ENCODE results near the gene PKHD1.

DNA sequence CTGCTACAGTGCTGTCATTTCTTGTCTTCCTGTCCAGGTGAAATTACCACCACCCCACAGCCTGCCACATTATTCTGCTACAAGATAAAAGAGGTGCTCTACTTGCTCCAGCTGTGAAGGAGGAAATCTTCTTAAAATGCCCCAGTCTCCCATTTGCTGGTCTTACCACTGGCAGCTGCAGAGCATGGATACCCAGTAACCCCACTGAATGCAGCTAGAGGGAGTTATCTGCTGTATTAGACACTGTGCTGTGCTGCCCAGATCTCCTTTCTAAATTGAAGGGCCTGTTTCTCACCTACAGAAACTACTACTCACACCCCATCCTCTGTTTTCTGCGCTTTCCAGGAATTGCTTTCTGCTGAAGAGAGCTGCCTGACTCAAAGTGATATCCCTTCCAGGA lies 517.8 kb downstream of the PKHD1 start:
- no peak for TF ChIP-seq EP300 (IDR thresholded peaks at IDR 0.05; ENCODE audit: borderline replicate concordance in 1 of 2, low read depth in 1 of 2, low read length in 1 of 2)
- TF ChIP-seq EZH2phosphoT487 (IDR thresholded peaks at IDR 0.05; ENCODE audit: borderline replicate concordance, low read depth), result no peak
- no peak for TF ChIP-seq SIN3A (IDR thresholded peaks at IDR 0.05; ENCODE audit: borderline replicate concordance, low read depth, low read length)
- TF ChIP-seq POLR2AphosphoS5 (IDR thresholded peaks at IDR 0.05; ENCODE audit: low read depth, low read length), result no peak
- TF ChIP-seq, protein P1, sequence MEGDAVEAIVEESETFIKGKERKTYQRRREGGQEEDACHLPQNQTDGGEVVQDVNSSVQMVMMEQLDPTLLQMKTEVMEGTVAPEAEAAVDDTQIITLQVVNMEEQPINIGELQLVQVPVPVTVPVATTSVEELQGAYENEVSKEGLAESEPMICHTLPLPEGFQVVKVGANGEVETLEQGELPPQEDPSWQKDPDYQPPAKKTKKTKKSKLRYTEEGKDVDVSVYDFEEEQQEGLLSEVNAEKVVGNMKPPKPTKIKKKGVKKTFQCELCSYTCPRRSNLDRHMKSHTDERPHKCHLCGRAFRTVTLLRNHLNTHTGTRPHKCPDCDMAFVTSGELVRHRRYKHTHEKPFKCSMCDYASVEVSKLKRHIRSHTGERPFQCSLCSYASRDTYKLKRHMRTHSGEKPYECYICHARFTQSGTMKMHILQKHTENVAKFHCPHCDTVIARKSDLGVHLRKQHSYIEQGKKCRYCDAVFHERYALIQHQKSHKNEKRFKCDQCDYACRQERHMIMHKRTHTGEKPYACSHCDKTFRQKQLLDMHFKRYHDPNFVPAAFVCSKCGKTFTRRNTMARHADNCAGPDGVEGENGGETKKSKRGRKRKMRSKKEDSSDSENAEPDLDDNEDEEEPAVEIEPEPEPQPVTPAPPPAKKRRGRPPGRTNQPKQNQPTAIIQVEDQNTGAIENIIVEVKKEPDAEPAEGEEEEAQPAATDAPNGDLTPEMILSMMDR (IDR thresholded peaks at IDR 0.05), result no peak
- TF ChIP-seq GATA2 (CRISPR knock-in tag; IDR thresholded peaks at IDR 0.05), result no peak
- TF ChIP-seq RAD21 (IDR thresholded peaks at IDR 0.05; ENCODE audit: low read length), result peak; percentile 68
- TF ChIP-seq YY1 (IDR thresholded peaks at IDR 0.05; ENCODE audit: low read depth), result no peak
- no peak for TF ChIP-seq RFX5 (IDR thresholded peaks at IDR 0.05; ENCODE audit: low read length)
- no peak for TF ChIP-seq REST (IDR thresholded peaks at IDR 0.05; ENCODE audit: low read depth, low read length)

All from SK-N-SH (cell line).